Epithelial cell of proximal tubule (primary cell): ENCODE results near the gene PPP1CC. TPM values are rescaled to one million over a fixed set of nuclear protein-coding genes. Genes with fewer than 3 reads are reported as not detected.

Source experiments
- DNase-seq: peaks from one replicate; pipeline ENCODE4 v3.0.0-alpha.2; 2011; ENCODE audit warnings: low read depth
- H3K4me3 ChIP-seq: 2 replicates; pipeline ENCODE4 v1.5.1; 2011; ENCODE audit warnings: low read depth, mild to moderate bottlenecking, low read length
- CTCF ChIP-seq: conservative IDR thresholded peaks from 2 replicates; pipeline ENCODE4 v1.5.1; 2012; ENCODE audit warnings: low read depth, mild to moderate bottlenecking, low read length
- total RNA-seq: library from RNA; depleted of rRNA; stranded (reverse); fragments of >200 nt; gene quantifications from 2 replicates; pipeline ENCODE4 v1.2.3, GENCODE V29; 2015

PPP1CC gene
- total RNA-seq, 1 donor from 2014 or later: 86.3 TPM

- DNase-seq: no peak
- no peak overlapping the region for H3K4me3 ChIP-seq
- TF ChIP-seq CTCF: no peak
Observed at GRCh38 chr12:110744151-110744571, 1.5 kb upstream of the PPP1CC start.

GRCh38 chr12:110743571-110744093, 941 bp upstream of the PPP1CC start:
- peak overlapping the region; percentile 69 for H3K4me3 ChIP-seq
- TF ChIP-seq CTCF: no peak
- DNase-seq: no peak

- peak overlapping the region; percentile 69 for H3K4me3 ChIP-seq
- no peak for DNase-seq
- TF ChIP-seq CTCF: no peak
Observed at GRCh38 chr12:110742096-110742717, 484 bp downstream of the PPP1CC start.

GRCh38 chr12:110741341-110742095, 1.2 kb downstream of the PPP1CC start:
- DNase-seq: no peak
- TF ChIP-seq CTCF: no peak
- peak overlapping the region; percentile 69 for H3K4me3 ChIP-seq

- H3K4me3 ChIP-seq: no peak overlapping the region
- TF ChIP-seq CTCF: no peak
- no peak for DNase-seq
Observed at GRCh38 chr12:110739894-110740293, 2.8 kb downstream of the PPP1CC start.

GRCh38 chr12:110739488-110739887, 3.2 kb downstream of the PPP1CC start:
- H3K4me3 ChIP-seq: no peak overlapping the region
- no peak for DNase-seq
- no peak for TF ChIP-seq CTCF
